GM21528 (cell line): Measurements from ENCODE around the gene SEPHS1.
"Not testable (repeated sequence)": the region's sequence is repeated elsewhere in the genome, so short reads cannot be mapped to it uniquely, and the experiment has no call there.

ENCODE experiments used
- ATAC-seq: cut with Tn5 transposase; IDR thresholded peaks from one replicate; pipeline ENCODE4 v1.9.1; 2021; ENCODE audit warnings: mild to moderate bottlenecking, moderate library complexity; ENCODE audit not compliant: unreplicated experiment, low FRiP score

Gene SEPHS1

GRCh38 chr10:13348216-13349017, at the start of gene SEPHS1:
Gene SEPHS1, minus strand, starts transcription at chr10:13348293. Its CDS starts 3,343 bp downstream, at chr10:13344950.
- peak; percentile 69 for ATAC-seq

- ATAC-seq: no peak
Observed at GRCh38 chr10:13397052-13397451, 49.0 kb upstream of the SEPHS1 start.

GRCh38 chr10:13396369-13396768, 48.3 kb upstream of the SEPHS1 start:
- ATAC-seq: no peak

- ATAC-seq: no peak
Observed at GRCh38 chr10:13395540-13395939, 47.4 kb upstream of the SEPHS1 start.

GRCh38 chr10:13393640-13394039, 45.5 kb upstream of the SEPHS1 start:
- no peak for ATAC-seq

- ATAC-seq: no peak
Observed at GRCh38 chr10:13392701-13393100, 44.6 kb upstream of the SEPHS1 start.

- no peak for ATAC-seq
Observed at GRCh38 chr10:13390604-13391522, 42.8 kb upstream of the SEPHS1 start.

- no peak for ATAC-seq
Observed at GRCh38 chr10:13388478-13389230, 40.6 kb upstream of the SEPHS1 start.

GRCh38 chr10:13386021-13386420, 37.9 kb upstream of the SEPHS1 start:
- ATAC-seq: no peak

- ATAC-seq: no peak
Observed at GRCh38 chr10:13383399-13383761, 35.3 kb upstream of the SEPHS1 start.

- no peak for ATAC-seq
Observed at GRCh38 chr10:13382703-13383398, 34.8 kb upstream of the SEPHS1 start.

- not testable (repeated sequence) for ATAC-seq
Observed at GRCh38 chr10:13379061-13379460, 31.0 kb upstream of the SEPHS1 start.

- ATAC-seq: no peak
Observed at GRCh38 chr10:13376746-13377145, 28.7 kb upstream of the SEPHS1 start.

GRCh38 chr10:13376297-13376696, 28.2 kb upstream of the SEPHS1 start:
- no peak for ATAC-seq

GRCh38 chr10:13375791-13376190, 27.7 kb upstream of the SEPHS1 start:
- ATAC-seq: no peak

- ATAC-seq: no peak
Observed at GRCh38 chr10:13373644-13374043, 25.6 kb upstream of the SEPHS1 start.

- ATAC-seq: no peak
Observed at GRCh38 chr10:13372524-13372923, 24.4 kb upstream of the SEPHS1 start.

GRCh38 chr10:13371897-13372470, 23.9 kb upstream of the SEPHS1 start:
- peak; percentile 73 for ATAC-seq

- no peak for ATAC-seq
Observed at GRCh38 chr10:13366891-13367290, 18.8 kb upstream of the SEPHS1 start.

GRCh38 chr10:13365831-13366230, 17.7 kb upstream of the SEPHS1 start:
- ATAC-seq: no peak
